DOHH2 (cell line): ENCODE results near the gene DNMT1.

Experiments
- CTCF ChIP-seq: fragments of 200-600 bp; sonication (generic); IDR thresholded peaks from one replicate; pipeline ENCODE4 v1.5.1; 2014; ENCODE audit warnings: antibody characterized with exemption, mild to moderate bottlenecking, low read depth, low read length; ENCODE audit not compliant: poor library complexity, severe bottlenecking
- EZH2phosphoT487 ChIP-seq: fragments of 200-600 bp; sonication (generic); IDR thresholded peaks from 2 replicates; pipeline ENCODE4 v1.6.1; 2017; ENCODE audit warnings: borderline replicate concordance, mild to moderate bottlenecking, antibody characterized with exemption, low read length, moderate library complexity, mixed read lengths

GRCh38 chr19:10110076-10110971, 84.4 kb downstream of the DNMT1 start:
- TF ChIP-seq CTCF (no peak), EZH2phosphoT487 (no peak)
